LHCN-M2 (cell line): ENCODE measurements around the gene ZNF829. TPM values are rescaled to one million over a fixed set of nuclear protein-coding genes. Genes with fewer than 3 reads are reported as not detected.
A peak's percentile ranks its signal among the peaks of the same experiment; 100 is the strongest.

ENCODE experiments used
- DNase-seq: peaks from one replicate; pipeline ENCODE4 v3.0.0-alpha.2; 2012; ENCODE audit warnings: low read depth
- polyA plus RNA-seq: library from polyadenylated mRNA; unstranded; fragments of >200 nt; gene quantifications from one replicate; pipeline ENCODE4 v1.2.1, GENCODE V29; 2012; ENCODE audit warnings: missing spikeins
- total RNA-seq: library from RNA; depleted of rRNA; stranded (reverse); fragments of >200 nt; gene quantifications from 2 replicates; pipeline ENCODE4 v1.2.3, GENCODE V29; 2014; rRNA removed

The ZNF829 gene
- 5.5 and 6.2 TPM in 2 replicates for total RNA-seq
- 1.1 TPM for polyA plus RNA-seq

DNA sequence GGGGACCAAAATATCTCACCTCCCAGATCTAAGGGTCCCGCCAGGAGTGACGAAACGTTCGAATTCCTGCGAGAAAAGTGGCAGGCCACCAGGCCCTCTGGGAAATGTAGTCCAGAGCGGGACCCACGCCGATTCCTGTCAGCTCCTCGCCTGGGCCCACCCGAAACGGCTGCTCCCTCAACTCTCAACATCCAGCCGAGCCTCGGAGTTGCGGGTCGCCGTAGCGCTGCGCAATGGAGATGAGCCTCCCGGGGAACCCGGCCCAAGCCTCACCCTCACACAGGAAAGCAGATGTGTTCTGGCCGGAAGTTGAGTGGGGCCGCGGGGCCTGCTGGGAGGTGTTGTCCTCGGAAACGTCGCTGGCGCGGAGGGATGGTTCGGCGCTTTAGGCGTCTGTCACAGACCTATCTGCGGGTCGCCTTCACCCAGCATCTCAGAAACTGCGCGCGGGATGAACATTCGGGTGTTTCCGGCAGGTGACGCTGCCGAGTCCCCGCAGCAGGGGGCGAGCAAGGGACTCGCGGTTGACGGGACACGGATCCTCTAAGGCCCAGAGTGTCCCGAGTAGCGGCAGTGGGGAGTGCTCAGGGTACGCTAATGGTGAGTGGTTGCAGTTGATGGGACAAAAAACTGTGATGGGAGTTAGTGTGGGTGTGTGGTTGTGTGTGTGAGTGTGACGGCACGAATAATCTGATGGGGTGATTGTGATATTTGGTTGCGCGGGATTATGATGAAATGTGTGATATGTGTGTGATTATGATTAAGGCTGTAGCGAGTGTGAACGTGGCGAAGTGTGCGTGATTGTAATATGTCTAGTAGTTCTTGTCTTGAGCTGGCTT is at the start of gene ZNF829, which contains the start of gene ZNF568:
ZNF829 (minus strand) TSS at position 300 of the 839 bp plus-strand sequence. CDS start 1,124 bp downstream, outside the sequence.
ZNF568 (plus strand) TSS at position 341 of the 839 bp plus-strand sequence. CDS start 6,439 bp downstream, outside the sequence.
- DNase-seq: peak; percentile 91

- DNase-seq: peak; percentile 98
Observed at GRCh38 chr19:36963280-36963679, 47.2 kb upstream of the ZNF829 start.

DNA sequence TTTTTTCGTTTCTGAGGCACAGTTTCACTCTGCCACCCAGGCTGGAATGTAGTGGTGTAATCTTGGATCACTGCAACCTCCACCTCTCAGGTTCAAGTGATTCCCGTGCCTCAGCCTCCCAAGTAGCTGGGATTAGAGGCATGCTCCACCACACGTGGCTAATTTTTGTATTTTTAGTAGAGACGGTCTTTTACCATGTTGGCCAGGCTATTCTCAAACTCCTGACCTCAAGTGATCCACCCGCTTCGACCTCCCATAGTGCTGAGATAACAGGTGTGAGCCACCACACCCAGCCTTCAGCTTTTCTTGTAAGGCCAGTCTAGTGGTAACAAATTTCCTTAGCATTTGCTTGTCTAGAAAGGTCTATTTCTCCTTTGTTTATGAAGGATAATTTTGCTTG is 46.3 kb upstream of the ZNF829 start:
- no peak for DNase-seq

- no peak for DNase-seq
Observed at GRCh38 chr19:36950335-36951119, 34.4 kb upstream of the ZNF829 start.

- DNase-seq: peak; percentile 32
Observed at GRCh38 chr19:36939153-36939552, 23.1 kb upstream of the ZNF829 start.

- no peak for DNase-seq
Observed at GRCh38 chr19:36931684-36932083, 15.6 kb upstream of the ZNF829 start.

DNA sequence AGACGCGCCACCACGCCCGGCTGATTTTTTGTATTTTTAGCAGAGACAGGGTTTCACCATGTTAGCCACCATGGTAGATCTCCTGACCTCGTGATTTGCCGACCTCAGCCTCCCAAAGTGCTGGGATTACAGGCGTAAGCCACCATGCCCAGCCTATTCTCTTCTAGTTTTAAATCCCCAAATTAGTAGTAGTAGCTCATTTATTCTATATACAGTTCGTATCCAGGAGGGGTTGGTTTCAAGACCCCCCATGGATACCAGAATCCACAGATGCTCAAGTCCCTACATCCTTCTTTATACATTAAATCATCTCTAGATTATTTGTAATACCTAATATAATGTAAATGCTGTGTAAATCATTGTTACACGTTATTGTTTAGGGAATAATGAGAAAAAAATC is 2.0 kb upstream of the ZNF829 start:
- no peak for DNase-seq

DNA sequence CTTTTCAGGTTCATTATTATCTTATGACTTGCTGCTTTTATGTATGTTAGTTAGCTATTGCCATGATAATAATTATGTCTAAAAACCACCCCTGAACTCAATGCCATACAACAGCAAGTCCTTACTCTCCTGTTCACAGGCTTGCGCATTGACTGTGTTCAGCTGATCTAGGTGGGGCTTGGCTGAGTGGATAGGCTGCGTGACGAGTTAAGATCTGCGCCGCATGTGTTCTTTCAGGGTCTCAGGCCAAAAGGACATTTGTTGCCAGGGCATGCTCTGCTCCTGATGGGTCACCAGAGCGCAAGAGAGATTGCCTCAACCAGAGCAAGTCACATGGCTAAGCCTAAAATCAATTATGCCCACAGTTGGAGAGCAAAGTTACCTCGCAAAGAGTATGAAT is 900 bp upstream of the ZNF829 start:
- DNase-seq: peak; percentile 69

- DNase-seq: no peak
Observed at GRCh38 chr19:36898422-36898821, 17.7 kb downstream of the ZNF829 start.

DNA sequence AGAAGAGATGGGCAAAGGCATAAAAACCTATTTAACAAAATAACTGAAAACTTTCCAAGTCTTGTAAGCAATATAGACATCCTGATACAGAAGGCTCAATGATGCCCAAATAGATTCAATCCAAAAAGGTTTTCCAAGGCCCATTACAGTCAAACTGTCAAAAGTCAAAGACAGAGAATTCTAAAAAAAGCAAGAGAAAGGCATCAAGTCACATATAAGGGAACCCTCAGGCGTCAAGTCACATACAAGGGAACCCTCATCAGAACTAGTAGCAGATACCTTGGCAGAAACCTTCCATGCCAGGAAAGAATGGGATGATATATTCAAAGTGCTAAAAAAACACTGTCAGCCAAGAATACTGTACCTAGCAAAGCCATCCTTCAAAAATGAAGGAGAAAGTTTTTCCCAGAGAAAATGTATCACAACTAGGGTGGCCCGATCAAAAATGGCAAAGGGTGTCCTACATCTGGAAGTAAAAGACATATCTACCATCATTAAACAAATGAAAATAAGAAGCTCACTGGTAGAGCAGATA is 21.2 kb downstream of the ZNF829 start:
- DNase-seq: no peak

- DNase-seq: peak; percentile 5
Observed at GRCh38 chr19:36891768-36892357, 24.2 kb downstream of the ZNF829 start.

DNA sequence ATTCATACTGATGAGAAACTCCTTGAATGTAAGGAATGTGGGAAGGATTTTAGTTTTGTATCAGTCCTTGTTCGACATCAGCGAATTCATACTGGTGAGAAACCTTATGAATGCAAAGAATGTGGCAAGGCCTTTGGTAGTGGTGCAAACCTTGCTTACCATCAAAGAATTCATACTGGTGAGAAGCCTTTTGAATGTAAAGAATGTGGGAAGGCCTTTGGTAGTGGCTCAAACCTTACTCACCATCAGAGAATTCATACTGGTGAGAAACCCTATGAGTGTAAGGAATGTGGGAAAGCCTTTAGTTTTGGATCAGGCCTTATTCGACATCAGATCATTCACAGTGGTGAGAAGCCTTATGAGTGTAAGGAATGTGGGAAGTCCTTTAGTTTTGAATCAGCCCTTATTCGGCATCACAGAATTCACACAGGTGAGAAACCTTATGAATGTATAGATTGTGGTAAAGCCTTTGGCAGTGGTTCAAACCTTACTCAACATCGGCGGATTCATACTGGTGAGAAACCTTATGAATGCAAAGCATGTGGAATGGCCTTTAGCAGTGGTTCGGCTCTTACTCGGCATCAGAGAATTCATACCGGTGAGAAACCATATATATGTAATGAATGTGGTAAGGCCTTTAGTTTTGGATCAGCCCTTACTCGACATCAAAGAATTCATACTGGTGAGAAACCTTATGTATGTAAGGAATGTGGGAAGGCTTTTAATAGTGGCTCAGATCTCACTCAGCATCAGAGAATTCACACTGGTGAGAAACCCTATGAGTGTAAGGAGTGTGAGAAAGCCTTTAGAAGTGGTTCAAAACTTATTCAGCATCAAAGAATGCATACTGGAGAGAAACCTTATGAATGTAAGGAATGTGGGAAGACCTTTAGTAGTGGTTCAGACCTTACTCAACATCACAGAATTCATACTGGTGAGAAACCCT is 38.8 kb downstream of the ZNF829 start:
- peak; percentile 2 for DNase-seq

DNA sequence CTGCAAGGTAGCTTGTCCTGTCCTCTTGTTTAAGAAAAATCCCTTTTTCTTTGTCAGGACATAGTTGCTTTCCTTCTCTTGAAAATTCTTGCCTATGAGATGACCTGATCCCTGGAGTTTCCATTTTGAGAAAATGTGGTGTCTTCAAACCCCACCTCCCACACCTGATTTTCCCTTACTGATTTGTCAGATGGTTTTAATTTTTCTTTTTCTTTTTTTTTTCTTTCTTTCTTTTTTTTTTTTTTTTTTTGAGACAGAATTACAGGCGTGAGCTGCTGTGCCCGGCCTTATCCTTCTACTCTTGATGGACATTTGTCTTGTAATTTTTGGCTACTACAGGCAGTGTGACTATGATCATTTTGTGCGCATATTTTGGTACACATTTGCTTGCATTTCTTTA is 64.2 kb downstream of the ZNF829 start:
- DNase-seq: no peak

GRCh38 chr19:36850559-36851442 is 65.3 kb downstream of the ZNF829 start, which contains the start of gene ZNF345:
Gene ZNF345, plus strand, starts transcription at chr19:36850876. Its CDS starts 25,955 bp downstream, at chr19:36876831.
- DNase-seq: peak; percentile 94

DNA sequence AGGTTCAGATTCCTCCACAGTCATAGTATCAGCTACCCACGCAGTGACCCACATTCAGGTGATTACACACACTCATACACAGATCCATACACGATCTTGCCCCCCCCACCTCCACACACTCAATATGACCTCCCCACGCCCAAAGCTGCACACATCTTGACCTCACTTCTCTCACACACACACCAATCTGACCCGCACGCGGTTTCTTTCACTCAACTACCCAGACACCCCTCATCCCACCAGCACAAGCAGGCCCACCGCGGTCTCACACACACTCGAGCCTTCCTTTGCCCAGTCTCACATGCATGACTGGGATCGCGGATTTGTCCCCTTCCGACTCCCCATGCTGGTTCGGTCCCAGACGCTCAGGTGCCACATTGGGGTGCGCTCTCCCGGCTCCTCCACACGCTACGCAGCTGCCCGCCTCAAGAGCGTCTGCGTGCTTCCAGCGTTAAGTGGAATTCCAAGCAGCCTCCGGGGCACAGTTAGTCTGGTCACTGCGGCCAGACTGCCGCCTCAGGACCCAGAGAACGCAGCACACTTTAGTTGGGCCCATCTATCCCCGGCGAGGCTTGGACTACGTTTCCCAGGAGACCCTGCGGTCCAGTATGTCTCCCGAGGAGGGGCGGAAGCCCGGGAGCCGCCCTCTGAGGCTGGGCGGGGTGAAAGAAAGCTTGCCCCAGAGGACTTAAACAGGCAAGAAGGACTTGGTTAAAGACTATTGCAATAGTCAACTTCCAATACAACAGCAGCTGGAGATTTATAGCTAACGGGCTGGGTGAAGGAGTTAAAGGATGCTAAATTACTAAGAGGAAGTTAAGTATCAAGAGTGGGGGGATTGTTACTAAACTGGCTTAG is 66.2 kb downstream of the ZNF829 start:
- peak; percentile 91 for DNase-seq

- DNase-seq: no peak
Observed at GRCh38 chr19:36847968-36848367, 68.1 kb downstream of the ZNF829 start.

GRCh38 chr19:36838784-36839324 is 77.2 kb downstream of the ZNF829 start:
- no peak for DNase-seq
